CD4-positive, alpha-beta memory T cell (primary cell): ENCODE data around the gene UBB. TPM values are rescaled to one million over a fixed set of nuclear protein-coding genes. Genes with fewer than 3 reads are reported as not detected.

Experiments
- CTCF ChIA-PET: fragments of 350-600 bp; sonication (Branson Sonifier 250); formaldehyde crosslinking; loops from one replicate; lab custom pipeline; 2021; ENCODE audit warnings: inconsistent platforms; ENCODE audit not compliant: partially characterized antibody; lab: Charles Lee
- POLR2A ChIA-PET: fragments of 350-600 bp; sonication (Branson Sonifier 250); formaldehyde crosslinking; loops from one replicate; lab custom pipeline; 2021; ENCODE audit not compliant: partially characterized antibody; lab: Charles Lee
- DNase-seq, 5 donors: peaks; one replicate each; pipeline versions ENCODE4 v3.0.0 to v3.0.0-alpha.2; 2020 to 2022; ENCODE audit warnings: mixed read lengths in 1 of 5
- H3K27ac ChIP-seq: one replicate; pipeline ENCODE4 v1.7.0; 2013; ENCODE audit warnings: low read depth, low read length
- H3K27me3 ChIP-seq: 2 replicates; pipeline ENCODE4 v1.7.0; 2013; ENCODE audit warnings: mild to moderate bottlenecking, low read length, moderate library complexity; ENCODE audit not compliant: insufficient read depth
- H3K36me3 ChIP-seq: 2 replicates; pipeline ENCODE4 v1.7.0; 2013; ENCODE audit warnings: mild to moderate bottlenecking, low read length, moderate library complexity; ENCODE audit not compliant: insufficient read depth
- H3K4me1 ChIP-seq: 2 replicates; pipeline ENCODE4 v1.7.0; 2013; ENCODE audit warnings: mild to moderate bottlenecking, low read length, moderate library complexity; ENCODE audit not compliant: insufficient read depth
- H3K4me3 ChIP-seq, 2 donors: one replicate each; pipeline ENCODE4 v1.7.0; 2013; ENCODE audit warnings: low read length in 2 of 2, mild to moderate bottlenecking in 1 of 2
- H3K9me3 ChIP-seq, 2 donors: one replicate each; pipeline ENCODE4 v1.7.0; 2013; ENCODE audit warnings: low read length in 2 of 2, control low read depth in 1 of 2; ENCODE audit not compliant: control insufficient read depth in 1 of 2
- H3K27ac Mint-ChIP-seq, 7 donors: one replicate each; pipeline ENCODE4 v1.8.0; 2020 to 2021; ENCODE audit warnings: mixed read lengths in 7 of 7, mild to moderate bottlenecking in 6 of 7, inconsistent platforms in 3 of 7, moderate library complexity in 3 of 7
- H3K27me3 Mint-ChIP-seq, 2 donors: one replicate each; pipeline ENCODE4 v1.8.0; 2020 to 2021; ENCODE audit warnings: mixed read lengths in 2 of 2
- H3K36me3 Mint-ChIP-seq, 2 donors: one replicate each; pipeline ENCODE4 v1.8.0; 2020 to 2021; ENCODE audit warnings: mixed read lengths in 2 of 2, inconsistent platforms in 1 of 2, mild to moderate bottlenecking in 1 of 2
- H3K4me1 Mint-ChIP-seq, 4 donors: one replicate each; pipeline ENCODE4 v1.8.0; 2020 to 2021; ENCODE audit warnings: mixed read lengths in 4 of 4, mild to moderate bottlenecking in 1 of 4
- H3K4me3 Mint-ChIP-seq, 8 donors: one replicate each; pipeline ENCODE4 v1.8.0; 2020 to 2021; ENCODE audit warnings: mixed read lengths in 8 of 8, mild to moderate bottlenecking in 7 of 8, moderate library complexity in 6 of 8, inconsistent platforms in 3 of 8
- H3K9me3 Mint-ChIP-seq, 8 donors: one replicate each; pipeline ENCODE4 v1.8.0; 2020 to 2021; ENCODE audit warnings: mixed read lengths in 8 of 8, mild to moderate bottlenecking in 5 of 8, inconsistent platforms in 3 of 8, moderate library complexity in 1 of 8
- intact Hi-C: fragments of 100-400 bp; cut with micrococcal nuclease; formaldehyde crosslinking; loops from one replicate; pipeline ENCODE4 v1.15.1; 2023
- polyA plus RNA-seq, 2 donors: library from polyadenylated mRNA; unstranded; fragments of 300-500 nt; fragmentation: Illumina TruSeq; gene quantifications; one replicate each; pipeline ENCODE4 v1.2.3, GENCODE V29; 2021
- total RNA-seq, 2 experiments: library from RNA; stranded (reverse); gene quantifications; one replicate each; pipeline ENCODE4 v1.2.3, GENCODE V29; 2021

UBB gene
- total and polyA plus RNA-seq, 4 experiments from 2014 or later = 523 to 1,970 (median 1,094) TPM

DNA sequence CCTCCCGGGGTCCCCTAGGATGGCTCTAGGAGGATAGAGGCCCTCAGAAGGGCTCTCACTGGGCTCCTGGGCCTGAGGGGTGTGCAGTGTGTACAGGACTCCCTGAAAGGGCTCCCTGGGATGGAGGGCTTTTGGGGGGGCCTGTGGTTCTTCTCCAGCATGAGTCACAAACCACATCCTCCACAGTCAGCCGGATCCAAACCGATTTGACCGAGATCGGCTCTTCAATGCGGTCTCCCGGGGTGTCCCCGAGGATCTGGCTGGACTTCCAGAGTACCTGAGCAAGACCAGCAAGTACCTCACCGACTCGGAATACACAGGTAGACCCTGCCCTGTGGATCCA lies 39.0 kb downstream of the UBB start:
- Mint-ChIP-seq H3K36me3 (peaks cover 28 to 57% of the 10 kb centered on the region in 2 donors), H3K27ac (peak overlapping the region in 6 of 7 donors; percentile 81 to 100 (median 88)), H3K4me1 (peaks cover 21 to 60% (median 43%) of the 10 kb centered on the region in 4 donors), H3K9me3 (no peaks in the 10 kb centered on the region), H3K4me3 (peak overlapping the region in 6 of 8 donors; percentile 36 to 86 (median 75)), H3K27me3 (no peaks in the 10 kb centered on the region)
- Histone ChIP-seq H3K36me3 (peaks cover 38% of the 10 kb centered on the region), H3K27me3 (no peaks in the 10 kb centered on the region), H3K9me3 (no peaks in the 10 kb centered on the region), H3K4me3 (no peak overlapping the region), H3K27ac (peak overlapping the region; percentile 12), H3K4me1 (peaks cover 52% of the 10 kb centered on the region)
- DNase-seq = peak in 3 of 5 donors; percentile 15 to 62 (median 33)
- intact Hi-C loops = no loop called here
- ChIA-PET POLR2A (interaction anchor here (1.1 to 7.3 kb wide), 4 partner anchors 10 to 38 kb away, joined by 3 to 129 read pairs (median 63); partner anchors contain the start of gene UBB), CTCF (interaction anchor here (1.1 kb wide), 1 partner anchor 56 kb away, joined by 5 read pairs; no protein-coding TSS in a partner anchor)

DNA sequence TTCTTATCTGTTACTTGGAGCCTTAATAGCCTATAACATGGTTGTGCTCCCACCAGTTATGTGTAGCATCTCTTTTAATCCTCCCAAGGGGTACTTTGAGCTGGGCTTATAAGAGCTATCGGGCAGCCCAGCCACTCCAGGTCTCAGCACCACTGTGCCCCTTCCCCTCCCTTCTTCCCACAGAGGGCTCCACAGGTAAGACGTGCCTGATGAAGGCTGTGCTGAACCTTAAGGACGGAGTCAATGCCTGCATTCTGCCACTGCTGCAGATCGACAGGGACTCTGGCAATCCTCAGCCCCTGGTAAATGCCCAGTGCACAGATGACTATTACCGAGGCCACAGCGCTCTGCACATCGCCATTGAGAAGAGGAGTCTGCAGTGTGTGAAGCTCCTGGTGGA lies 41.5 kb downstream of the UBB start:
- Histone ChIP-seq H3K9me3 (no peaks in the 10 kb centered on the region), H3K4me1 (peaks cover 36% of the 10 kb centered on the region), H3K4me3 (no peak overlapping the region), H3K27ac (no peak overlapping the region), H3K36me3 (peaks cover 60% of the 10 kb centered on the region), H3K27me3 (no peaks in the 10 kb centered on the region)
- Mint-ChIP-seq H3K27me3 (no peaks in the 10 kb centered on the region), H3K4me1 (peaks cover 13 to 43% (median 32%) of the 10 kb centered on the region in 4 donors), H3K27ac (peak overlapping the region in 1 of 7 donors; percentile 70), H3K9me3 (no peaks in the 10 kb centered on the region), H3K36me3 (peaks cover 33 to 69% of the 10 kb centered on the region in 2 donors), H3K4me3 (peak overlapping the region in 1 of 8 donors; percentile 6)
- intact Hi-C loops = no loop called here
- CTCF ChIA-PET = interaction anchor here (0.8 to 1.1 kb wide), 2 partner anchors 16 to 28 kb away, joined by 3 read pairs; no protein-coding TSS in a partner anchor
- POLR2A ChIA-PET = interaction anchor here (0.6 kb wide), 1 partner anchor 9 kb away, joined by 3 read pairs; no protein-coding TSS in a partner anchor
- peak in 1 of 5 donors; percentile 29 for DNase-seq

DNA sequence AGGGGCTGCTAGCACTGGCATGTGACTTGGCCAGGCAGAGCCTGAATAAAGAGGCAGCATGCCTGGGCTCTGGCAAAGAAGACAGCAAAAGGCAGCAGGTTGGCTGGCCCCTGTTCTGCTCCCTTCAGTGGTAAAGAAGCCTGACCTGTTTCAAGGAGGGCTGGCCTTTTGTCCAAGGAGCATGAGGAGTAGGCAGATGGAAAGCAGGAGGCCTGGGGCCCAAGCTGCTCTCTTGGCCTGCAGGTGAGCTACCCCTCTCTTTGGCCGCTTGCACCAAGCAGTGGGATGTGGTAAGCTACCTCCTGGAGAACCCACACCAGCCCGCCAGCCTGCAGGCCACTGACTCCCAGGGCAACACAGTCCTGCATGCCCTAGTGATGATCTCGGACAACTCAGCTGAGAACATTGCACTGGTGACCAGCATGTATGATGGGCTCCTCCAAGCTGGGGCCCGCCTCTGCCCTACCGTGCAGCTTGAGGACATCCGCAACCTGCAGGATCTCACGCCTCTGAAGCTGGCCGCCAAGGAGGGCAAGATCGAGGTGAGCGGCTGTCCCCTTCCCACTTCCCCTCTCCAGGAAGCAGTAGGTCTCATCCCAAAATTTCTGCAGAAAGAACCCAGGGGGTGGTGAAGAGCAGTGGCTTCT lies 42.5 kb downstream of the UBB start:
- no peak overlapping the region for H3K4me3 ChIP-seq
- H3K4me3 Mint-ChIP-seq = no peak overlapping the region
- DNase-seq = peak in 1 of 5 donors; percentile 8
- H3K4me1 ChIP-seq = peaks cover 27% of the 10 kb centered on the region
- ChIA-PET POLR2A (interaction anchor here (1.0 kb wide), 1 partner anchor 42 kb away, joined by 4 read pairs; the partner anchor contains the start of gene UBB), CTCF (interaction anchor here (1.1 to 1.7 kb wide), 3 partner anchors 8 to 30 kb away, joined by 3 to 4 read pairs (median 4); partner anchors contain the start of gene TRPV2)
- H3K9me3 ChIP-seq = no peaks in the 10 kb centered on the region
- H3K36me3 Mint-ChIP-seq = peaks cover 33 to 69% of the 10 kb centered on the region in 2 donors
- intact Hi-C loops = no loop called here
- no peaks in the 10 kb centered on the region for H3K27me3 ChIP-seq
- no peaks in the 10 kb centered on the region for H3K27me3 Mint-ChIP-seq
- peaks cover 13 to 34% (median 27%) of the 10 kb centered on the region in 4 donors for H3K4me1 Mint-ChIP-seq
- H3K36me3 ChIP-seq = peaks cover 60% of the 10 kb centered on the region
- H3K27ac Mint-ChIP-seq = no peak overlapping the region
- no peak overlapping the region for H3K27ac ChIP-seq
- H3K9me3 Mint-ChIP-seq = no peaks in the 10 kb centered on the region

DNA sequence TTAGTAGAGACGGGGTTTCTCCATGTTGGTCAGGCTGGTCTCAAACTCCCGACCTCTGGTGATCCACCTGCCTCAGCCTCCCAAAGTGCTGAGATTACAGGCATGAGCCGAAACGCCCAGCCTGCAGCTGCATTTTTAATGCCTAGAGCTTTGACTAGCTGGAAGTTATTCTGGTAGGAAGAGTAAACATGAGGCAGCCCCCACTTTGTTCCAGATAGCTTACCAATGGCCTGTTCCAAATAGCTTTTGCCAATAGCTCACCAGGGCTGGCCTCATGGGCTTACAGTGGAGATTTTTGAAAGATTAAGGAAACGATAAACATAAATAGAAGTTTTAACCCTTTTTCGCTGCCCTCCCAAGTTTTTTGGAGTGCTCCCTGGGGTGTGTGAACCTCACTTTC lies 44.3 kb downstream of the UBB start:
- Mint-ChIP-seq H3K36me3 (peaks cover 33 to 70% of the 10 kb centered on the region in 2 donors), H3K27me3 (no peaks in the 10 kb centered on the region), H3K4me1 (peaks cover under 1 to 15% (median 14%) of the 10 kb centered on the region in 4 donors), H3K4me3 (no peak overlapping the region), H3K27ac (no peak overlapping the region), H3K9me3 (no peaks in the 10 kb centered on the region)
- ChIA-PET CTCF (interaction anchor here (1.3 to 1.7 kb wide), 2 partner anchors 28 to 47 kb away, joined by 3 to 4 read pairs; no protein-coding TSS in a partner anchor), POLR2A (interaction anchor here (0.9 to 2.1 kb wide), 2 partner anchors 9 to 13 kb away, joined by 4 to 9 read pairs; partner anchors contain the start of gene TRPV2)
- Histone ChIP-seq H3K36me3 (peaks cover 66% of the 10 kb centered on the region), H3K4me3 (no peak overlapping the region), H3K27ac (no peak overlapping the region), H3K9me3 (no peaks in the 10 kb centered on the region), H3K4me1 (peaks cover 8% of the 10 kb centered on the region), H3K27me3 (no peaks in the 10 kb centered on the region)
- intact Hi-C loops = no loop called here
- peak in 1 of 5 donors; percentile 6 for DNase-seq

DNA sequence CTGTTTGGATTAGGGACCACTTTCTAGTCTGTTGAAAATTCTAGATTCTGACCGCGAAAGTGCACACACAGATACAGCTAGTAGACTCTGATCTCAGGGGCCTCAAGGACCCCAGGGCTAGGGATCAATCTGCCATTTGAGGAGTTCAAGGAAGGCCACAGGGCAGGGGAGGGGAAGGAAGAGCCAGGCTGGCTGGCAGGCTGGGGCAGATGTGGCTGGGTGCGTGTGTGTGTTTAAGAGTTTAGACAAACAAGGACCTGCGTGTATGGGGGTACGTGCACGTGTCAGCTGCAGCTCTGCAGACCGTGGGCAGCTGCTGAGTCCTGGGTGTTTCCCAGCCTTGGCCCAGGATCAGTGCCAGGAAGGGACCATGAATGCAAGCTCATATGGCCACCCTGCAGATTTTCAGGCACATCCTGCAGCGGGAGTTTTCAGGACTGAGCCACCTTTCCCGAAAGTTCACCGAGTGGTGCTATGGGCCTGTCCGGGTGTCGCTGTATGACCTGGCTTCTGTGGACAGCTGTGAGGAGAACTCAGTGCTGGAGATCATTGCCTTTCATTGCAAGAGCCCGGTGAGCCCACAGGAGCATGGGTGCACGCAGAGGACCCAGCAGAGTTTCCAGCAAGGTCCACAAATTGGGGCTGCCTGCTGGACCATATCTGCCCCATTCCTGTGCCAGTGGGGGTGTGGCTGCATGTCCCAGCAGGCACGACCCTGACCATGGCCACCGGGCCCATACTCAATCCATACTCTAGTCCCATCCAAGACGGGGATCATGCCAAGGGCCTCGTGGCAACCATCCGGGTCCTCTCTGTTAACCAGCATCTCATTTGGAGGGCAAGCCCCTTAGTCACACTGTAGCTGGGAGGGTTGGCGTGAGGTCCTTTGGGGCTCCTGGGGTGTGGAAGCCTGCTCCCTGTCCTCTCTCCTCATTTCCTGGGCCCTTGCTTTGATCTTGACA lies 45.1 kb downstream of the UBB start:
- Mint-ChIP-seq H3K27me3 (no peaks in the 10 kb centered on the region), H3K9me3 (no peaks in the 10 kb centered on the region), H3K4me1 (peaks cover 0 to 10% (median 9%) of the 10 kb centered on the region in 4 donors), H3K27ac (peak overlapping the region in 3 of 7 donors; percentile 28 to 49 (median 31)), H3K4me3 (no peak overlapping the region), H3K36me3 (peaks cover 33 to 69% of the 10 kb centered on the region in 2 donors)
- Histone ChIP-seq H3K27me3 (no peaks in the 10 kb centered on the region), H3K4me1 (peaks cover under 1% of the 10 kb centered on the region), H3K9me3 (no peaks in the 10 kb centered on the region), H3K4me3 (no peak overlapping the region), H3K27ac (no peak overlapping the region), H3K36me3 (peaks cover 59% of the 10 kb centered on the region)
- ChIA-PET CTCF (interaction anchor here (1.3 to 3.4 kb wide), 4 partner anchors 11 to 96 kb away, joined by 3 to 15 read pairs (median 14); partner anchors contain the start of gene TRPV2), POLR2A (interaction anchor here (0.7 to 3.1 kb wide), 5 partner anchors 10 to 45 kb away, joined by 3 to 18 read pairs (median 9); partner anchors contain the start of genes TRPV2 and UBB)
- peak in 1 of 5 donors; percentile 10 for DNase-seq
- intact Hi-C loops = no loop called here

DNA sequence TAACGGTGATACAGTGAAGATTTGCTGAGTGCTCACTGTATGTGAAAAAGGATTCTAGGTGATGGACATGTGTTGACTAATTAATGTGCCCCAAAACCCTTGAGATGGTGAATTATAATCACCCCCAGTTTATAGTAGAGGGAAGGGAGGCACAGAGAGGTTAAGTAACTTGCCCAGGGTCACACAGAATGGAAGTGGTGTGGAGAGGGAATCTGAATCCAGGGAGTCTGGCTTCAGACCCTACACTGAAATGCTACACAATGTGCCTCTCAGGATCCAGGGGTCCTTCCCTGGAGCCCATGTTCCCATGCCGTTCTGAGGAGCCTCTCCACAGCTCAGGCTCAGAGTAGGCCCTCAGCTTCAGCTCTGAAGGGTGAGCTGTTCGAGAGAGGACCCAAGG lies 46.1 kb downstream of the UBB start:
- H3K36me3 ChIP-seq = peaks cover 59% of the 10 kb centered on the region
- Mint-ChIP-seq H3K4me1 (peaks cover 0 to 10% (median 8%) of the 10 kb centered on the region in 4 donors), H3K27ac (peak overlapping the region in 1 of 7 donors; percentile 48), H3K36me3 (peaks cover 29 to 67% of the 10 kb centered on the region in 2 donors), H3K27me3 (no peaks in the 10 kb centered on the region), H3K4me3 (no peak overlapping the region), H3K9me3 (no peaks in the 10 kb centered on the region)
- H3K4me1 ChIP-seq = no peaks in the 10 kb centered on the region
- no peak overlapping the region for H3K27ac ChIP-seq
- POLR2A ChIA-PET = interaction anchor here (0.8 to 3.1 kb wide), 5 partner anchors 9 to 95 kb away, joined by 3 to 18 read pairs (median 4); no protein-coding TSS in a partner anchor
- CTCF ChIA-PET = interaction anchor here (1.0 to 3.4 kb wide), 5 partner anchors 11 to 95 kb away, joined by 6 to 15 read pairs (median 13); partner anchors contain the start of gene TRPV2
- no peak for DNase-seq
- intact Hi-C loops = no loop called here
- no peak overlapping the region for H3K4me3 ChIP-seq
- no peaks in the 10 kb centered on the region for H3K27me3 ChIP-seq
- no peaks in the 10 kb centered on the region for H3K9me3 ChIP-seq
